ENCODE results near the gene MEIS2.

MEIS2 gene

DNA sequence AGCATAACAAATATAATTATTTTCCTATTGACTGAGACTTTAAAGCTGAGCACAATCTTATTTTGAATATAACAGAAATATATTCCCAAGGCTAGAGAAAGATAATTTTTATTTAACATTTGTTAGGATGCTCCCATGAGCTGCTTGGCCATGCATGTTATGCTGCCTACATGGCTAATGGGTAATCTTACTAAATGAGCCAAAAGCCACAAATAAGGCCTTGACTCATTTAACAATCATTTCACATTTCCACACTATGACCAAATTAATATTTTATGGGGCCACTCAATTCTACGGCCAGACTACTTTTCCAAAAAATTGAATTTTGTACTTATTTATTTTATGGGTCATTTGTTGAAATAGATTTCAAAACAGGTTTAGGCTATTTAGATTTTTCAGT lies 141.7 kb downstream of the MEIS2 start:
- DNase-seq = no peak

- DNase-seq = no peak
These were observed 145.9 kb downstream of the MEIS2 start for GRCh38 chr15:36954486-36954885.

GRCh38 chr15:36953346-36953745 lies 147.0 kb downstream of the MEIS2 start:
- DNase-seq = no peak

DNA sequence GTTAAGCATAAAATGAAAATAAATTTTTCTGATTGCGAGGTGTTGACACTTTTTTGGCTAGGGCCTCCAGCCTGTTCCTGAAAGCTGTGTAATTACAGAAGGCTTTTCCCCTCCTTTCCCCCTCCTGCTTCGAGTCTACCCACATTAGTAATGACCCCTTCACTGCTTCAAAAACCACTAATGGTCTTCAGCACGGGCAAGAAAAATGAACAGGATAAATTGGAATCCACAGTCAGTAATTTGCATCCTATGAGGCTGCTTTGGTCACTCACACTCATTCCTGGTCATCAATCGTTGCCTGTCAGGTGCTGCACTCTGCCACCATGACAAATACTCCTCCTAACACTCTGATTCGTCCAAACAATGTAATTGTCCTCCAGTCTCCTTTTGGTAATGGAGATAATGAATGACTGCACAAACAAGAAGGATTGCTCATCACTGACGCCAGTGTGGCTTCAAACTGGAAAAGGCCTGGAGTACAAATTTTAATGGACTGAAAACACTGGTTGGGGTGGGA lies 148.6 kb downstream of the MEIS2 start:
- no peak for DNase-seq

- no peak for DNase-seq
These were observed 150.0 kb downstream of the MEIS2 start for GRCh38 chr15:36950371-36950770.

- DNase-seq = no peak
These were observed 151.4 kb downstream of the MEIS2 start for GRCh38 chr15:36948982-36949381.

DNA sequence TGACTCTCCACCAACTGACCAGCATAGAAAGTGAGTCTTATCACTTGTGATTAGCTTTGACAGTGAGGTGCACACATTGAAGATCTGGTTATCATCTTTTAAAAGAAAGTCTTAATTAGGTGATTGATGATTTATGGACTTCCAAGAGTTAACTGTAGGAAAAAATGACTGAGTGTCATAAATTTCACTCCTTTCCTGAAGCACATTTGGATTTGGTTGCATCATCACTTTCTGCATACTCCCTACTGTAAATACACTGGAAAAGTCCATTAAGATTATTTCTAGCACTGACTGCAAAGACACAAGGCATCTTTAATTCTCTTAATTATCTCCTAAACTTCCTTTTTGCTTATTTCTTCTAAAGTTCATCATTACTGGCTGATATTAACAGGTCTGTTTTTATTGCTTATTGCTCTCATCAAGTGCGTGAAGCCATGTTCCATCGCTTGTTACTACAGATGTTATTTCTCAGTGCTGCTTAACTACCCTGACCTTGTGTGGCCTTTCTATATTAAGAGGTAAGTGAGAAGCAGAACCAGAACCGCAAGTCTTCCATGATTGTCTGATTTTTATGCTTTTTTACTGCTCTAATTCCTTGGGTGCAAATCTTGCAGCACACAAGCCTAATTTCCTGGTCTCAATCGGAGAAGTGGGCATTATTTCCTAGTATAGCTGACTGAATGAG lies 153.2 kb downstream of the MEIS2 start:
- DNase-seq = no peak

DNA sequence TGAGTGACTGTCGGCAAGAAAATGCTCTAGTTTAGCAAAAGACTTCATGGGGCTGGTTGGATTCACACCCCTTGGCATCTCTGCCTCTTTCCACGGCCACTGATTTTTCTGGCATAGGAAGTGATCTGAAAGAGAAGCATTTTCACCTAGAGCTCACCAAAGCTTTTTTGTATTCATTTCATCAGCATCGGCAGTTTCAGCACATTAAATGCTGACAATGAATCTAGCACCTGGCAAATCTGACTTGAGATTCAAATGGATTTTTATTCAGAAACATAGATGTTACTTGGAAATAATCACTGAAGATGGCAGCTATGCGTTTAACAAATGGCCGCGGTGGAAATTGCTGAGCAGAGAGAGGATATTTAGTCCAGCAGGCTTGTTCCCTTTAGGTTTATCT lies 155.9 kb downstream of the MEIS2 start:
- no peak for DNase-seq

GRCh38 chr15:36943508-36944361 lies 156.6 kb downstream of the MEIS2 start:
- DNase-seq = no peak

DNA sequence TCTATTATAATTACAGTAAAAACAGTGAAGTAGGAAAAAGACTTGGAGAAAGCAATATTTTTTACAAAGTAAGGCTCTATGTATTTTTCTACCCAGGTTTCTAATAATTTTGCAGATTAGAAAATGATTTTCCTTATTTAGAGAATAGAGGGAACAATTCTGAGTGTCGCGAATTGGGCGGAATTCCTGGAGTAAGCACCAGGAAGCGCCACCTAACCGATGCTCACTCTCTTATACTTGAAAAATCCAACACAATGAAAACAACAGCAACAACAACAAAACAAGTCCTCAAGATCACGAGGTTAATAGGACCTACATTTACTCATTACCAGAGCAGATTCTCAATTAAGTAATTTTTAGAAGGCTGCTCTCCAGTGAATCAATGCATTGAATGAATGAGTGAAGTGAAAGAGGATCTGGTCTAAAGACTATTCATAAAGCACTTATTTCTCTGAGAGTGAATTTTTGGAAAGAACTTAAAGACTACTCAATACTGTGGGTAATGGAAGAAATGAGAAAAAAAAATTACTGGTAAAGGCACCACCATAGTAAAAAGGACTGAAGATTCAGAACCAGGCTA lies 158.0 kb downstream of the MEIS2 start:
- no peak for DNase-seq

- DNase-seq = no peak
These were observed 158.6 kb downstream of the MEIS2 start for GRCh38 chr15:36941798-36942197.

GRCh38 chr15:36940636-36941260 lies 159.6 kb downstream of the MEIS2 start:
- DNase-seq = no peak

DNA sequence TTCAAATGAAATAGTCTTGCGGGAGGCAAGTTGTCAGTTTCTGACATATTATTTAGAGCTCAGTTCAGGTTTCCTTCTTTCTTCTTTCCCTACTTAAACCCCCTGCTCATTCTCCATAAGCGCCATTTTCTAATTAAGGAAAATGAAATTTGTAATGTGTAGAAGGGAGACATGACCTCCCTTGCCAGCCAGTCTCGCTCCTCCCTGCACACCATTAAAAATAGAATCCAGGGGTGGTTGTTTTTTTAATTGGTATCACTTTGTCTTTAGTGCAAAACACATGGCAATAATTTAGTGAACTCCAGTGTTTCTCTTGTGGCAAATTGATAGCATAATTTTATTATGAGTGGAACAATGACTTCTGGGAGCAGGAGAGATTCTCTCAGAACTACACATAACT lies 160.1 kb downstream of the MEIS2 start:
- no peak for DNase-seq

GRCh38 chr15:36938764-36939163 lies 161.6 kb downstream of the MEIS2 start:
- no peak for DNase-seq

- no peak for DNase-seq
These were observed 162.2 kb downstream of the MEIS2 start for GRCh38 chr15:36938131-36938530.

- DNase-seq = no peak
These were observed 163.7 kb downstream of the MEIS2 start for GRCh38 chr15:36936613-36937012.

DNA sequence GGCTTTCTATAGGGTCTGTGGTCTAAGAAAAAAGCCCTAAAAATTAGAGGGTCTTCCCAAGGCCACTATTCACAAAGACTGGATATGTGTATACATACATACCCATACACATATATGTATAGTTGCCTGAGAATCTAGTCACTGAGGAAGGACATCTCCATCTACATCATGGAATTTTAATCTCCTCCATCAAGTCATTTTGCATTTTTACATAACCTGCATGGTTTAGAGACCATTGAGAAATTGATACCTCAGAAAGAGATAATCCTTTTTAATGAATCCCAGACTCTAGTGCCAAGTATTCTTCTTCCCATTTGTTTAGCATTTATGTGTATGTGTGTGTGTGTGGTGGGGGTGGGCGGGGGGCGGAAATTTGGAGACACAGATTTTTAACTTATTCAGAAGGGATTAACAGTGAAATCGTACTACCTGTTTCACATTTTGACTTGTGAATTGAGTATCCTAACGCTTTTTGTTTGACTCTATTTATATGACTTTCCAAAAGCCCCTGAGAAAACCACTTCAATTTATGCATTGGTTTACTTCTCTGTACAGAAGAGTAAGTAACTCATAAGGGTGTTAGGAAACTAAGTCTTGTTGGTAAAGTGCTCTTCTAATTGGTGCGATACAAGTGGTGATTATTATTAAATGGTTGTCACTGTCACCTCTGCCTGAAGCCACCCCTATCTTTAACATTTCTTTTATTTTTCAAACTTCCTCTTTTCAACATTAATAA lies 166.9 kb downstream of the MEIS2 start:
- no peak for DNase-seq

GRCh38 chr15:36932070-36932469 lies 168.3 kb downstream of the MEIS2 start:
- no peak for DNase-seq

DNA sequence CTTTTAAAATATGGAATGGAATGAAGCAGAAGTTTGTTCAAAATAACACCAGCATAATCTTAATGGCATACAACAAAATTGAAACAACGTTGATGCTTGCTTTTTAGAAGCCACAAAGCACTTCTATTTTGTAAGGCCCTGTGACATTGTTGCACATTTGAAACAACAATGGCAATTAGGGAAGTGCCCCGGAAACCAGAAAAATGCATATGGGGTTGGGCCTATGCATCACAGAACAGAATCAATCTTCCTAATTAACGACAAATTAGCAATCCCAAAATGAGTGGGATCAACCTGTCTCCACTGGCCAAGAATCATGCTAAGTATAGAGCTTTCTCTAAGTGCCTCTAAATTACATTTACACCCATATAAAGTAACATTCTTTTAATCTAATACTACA lies 168.9 kb downstream of the MEIS2 start:
- no peak for DNase-seq

GRCh38 chr15:36926427-36926825 lies 173.9 kb downstream of the MEIS2 start:
- DNase-seq = no peak

- no peak for DNase-seq
These were observed 174.5 kb downstream of the MEIS2 start for GRCh38 chr15:36925653-36926426.

- DNase-seq = no peak
These were observed 175.3 kb downstream of the MEIS2 start for GRCh38 chr15:36925049-36925448.
